Smooth muscle cell of the brain vasculature (primary cell): Measurements from ENCODE around the gene GSTP1.
"Not testable (repeated sequence)": the region's sequence is repeated elsewhere in the genome, so short reads cannot be mapped to it uniquely, and the experiment has no call there.

Source experiments
- DNase-seq: peaks from one replicate; pipeline ENCODE4 v3.0.0-alpha.2; 2012; ENCODE audit warnings: low read depth, low spot score

The GSTP1 gene

GRCh38 chr11:67563705-67564114 is 19.9 kb upstream of the GSTP1 start:
- not testable (repeated sequence) for DNase-seq

- no peak for DNase-seq
These were observed 19.4 kb upstream of the GSTP1 start for GRCh38 chr11:67564230-67564629.

- DNase-seq: no peak
These were observed 12.2 kb upstream of the GSTP1 start for GRCh38 chr11:67571443-67571842.

GRCh38 chr11:67572305-67572704 is 11.3 kb upstream of the GSTP1 start:
- no peak for DNase-seq

- no peak for DNase-seq
These were observed 10.7 kb upstream of the GSTP1 start for GRCh38 chr11:67572747-67573419.

- DNase-seq: no peak
These were observed 8.7 kb upstream of the GSTP1 start for GRCh38 chr11:67574938-67575337.

GRCh38 chr11:67576735-67577475 is 6.7 kb upstream of the GSTP1 start:
- DNase-seq: no peak

- no peak for DNase-seq
These were observed 5.7 kb upstream of the GSTP1 start for GRCh38 chr11:67577951-67578350.

GRCh38 chr11:67581469-67581868 is 2.1 kb upstream of the GSTP1 start:
- DNase-seq: no peak

- DNase-seq: no peak
These were observed 1.6 kb upstream of the GSTP1 start for GRCh38 chr11:67582011-67582410.

- no peak for DNase-seq
These were observed 731 bp downstream of the GSTP1 start for GRCh38 chr11:67584205-67584880.

GRCh38 chr11:67584881-67585873 is 1.6 kb downstream of the GSTP1 start:
- DNase-seq: no peak

- DNase-seq: no peak
These were observed 2.3 kb downstream of the GSTP1 start for GRCh38 chr11:67585911-67586310.

- DNase-seq: no peak
These were observed 3.1 kb downstream of the GSTP1 start for GRCh38 chr11:67586568-67587250.

GRCh38 chr11:67588136-67588503 is 4.5 kb downstream of the GSTP1 start:
- DNase-seq: no peak

- not testable (repeated sequence) for DNase-seq
These were observed 5.3 kb downstream of the GSTP1 start for GRCh38 chr11:67588899-67589415.

- DNase-seq: no peak
These were observed 9.4 kb downstream of the GSTP1 start for GRCh38 chr11:67592880-67593564.

- DNase-seq: no peak
These were observed 9.9 kb downstream of the GSTP1 start for GRCh38 chr11:67593565-67593905.

- no peak for DNase-seq
These were observed 10.9 kb downstream of the GSTP1 start for GRCh38 chr11:67594480-67594879.

- DNase-seq: no peak
These were observed 13.2 kb downstream of the GSTP1 start for GRCh38 chr11:67596753-67597300.
